Upper lobe of left lung (tissue), 4 donors: Measurements from ENCODE around the gene PCGF3.

Experiments
- CTCF ChIP-seq, 6 experiments: fragments of 450-650 bp in 4 of 6; fragments of 200-600 bp in 2 of 6; sonication (generic) in 2 of 6; IDR thresholded peaks; one replicate each; pipeline ENCODE4 v1.5.1; 2016 to 2019; ENCODE audit warnings: antibody characterized with exemption in 6 of 6
- POLR2A ChIP-seq, 4 donors: fragments of 450-650 bp; IDR thresholded peaks; one replicate each; pipeline ENCODE4 v1.5.1; 2016 to 2017; ENCODE audit warnings: antibody characterized with exemption in 4 of 4, mild to moderate bottlenecking in 2 of 4
- POLR2AphosphoS5 ChIP-seq, 2 donors: sonication (generic); formaldehyde crosslinking; IDR thresholded peaks; one replicate each; pipeline ENCODE4 v1.5.1; 2017; ENCODE audit warnings: antibody characterized with exemption in 2 of 2

- TF ChIP-seq POLR2AphosphoS5 (IDR thresholded peaks at IDR 0.05) (no peak), POLR2A (IDR thresholded peaks at IDR 0.05) (no peak), CTCF (IDR thresholded peaks at IDR 0.05) (no peak)
Measured at GRCh38 chr4:764405-765169, 59.0 kb downstream of the PCGF3 start.
